Neural crest cell (in vitro differentiated cells): ENCODE measurements around the gene HSH2D. TPM values are rescaled to one million over a fixed set of nuclear protein-coding genes. Genes with fewer than 3 reads are reported as not detected.
"Not testable (repeated sequence)": the region's sequence is repeated elsewhere in the genome, so short reads cannot be mapped to it uniquely, and the experiment has no call there.

Experiments used
- DNase-seq: peaks from one replicate; pipeline ENCODE4 v3.0.0; 2021; ENCODE audit warnings: low read depth, mixed read lengths, low spot score
- H3K27ac Mint-ChIP-seq: one replicate; pipeline ENCODE4 v1.8.0; 2021; ENCODE audit warnings: mild to moderate bottlenecking, mixed read lengths; ENCODE audit not compliant: unreplicated experiment
- H3K27me3 Mint-ChIP-seq: 2 replicates; pipeline ENCODE4 v1.8.0; 2021; ENCODE audit warnings: low read depth, mild to moderate bottlenecking, mixed read lengths
- H3K36me3 Mint-ChIP-seq: 2 replicates; pipeline ENCODE4 v1.8.0; 2021; ENCODE audit warnings: low read depth, mild to moderate bottlenecking, mixed read lengths
- H3K4me1 Mint-ChIP-seq: 2 replicates; pipeline ENCODE4 v1.8.0; 2021; ENCODE audit warnings: mixed read lengths
- H3K4me3 Mint-ChIP-seq: one replicate; pipeline ENCODE4 v1.8.0; 2021; ENCODE audit warnings: mild to moderate bottlenecking, mixed read lengths
- H3K9me3 Mint-ChIP-seq: 2 replicates; pipeline ENCODE4 v1.8.0; 2021; ENCODE audit warnings: mixed read lengths
- total RNA-seq: library from RNA; stranded (reverse); gene quantifications from 2 replicates; pipeline ENCODE4 v1.2.1, GENCODE V29; 2021
- TF ChIP-seq, protein P1 (sequence below): fragments of 200-600 bp; sonication (generic); conservative IDR thresholded peaks from 2 replicates; pipeline ENCODE4 v1.5.0; 2021; ENCODE audit warnings: antibody characterized with exemption, mild to moderate bottlenecking

Gene HSH2D
- total RNA-seq, 1 donor from 2014 or later, result not detected

DNA sequence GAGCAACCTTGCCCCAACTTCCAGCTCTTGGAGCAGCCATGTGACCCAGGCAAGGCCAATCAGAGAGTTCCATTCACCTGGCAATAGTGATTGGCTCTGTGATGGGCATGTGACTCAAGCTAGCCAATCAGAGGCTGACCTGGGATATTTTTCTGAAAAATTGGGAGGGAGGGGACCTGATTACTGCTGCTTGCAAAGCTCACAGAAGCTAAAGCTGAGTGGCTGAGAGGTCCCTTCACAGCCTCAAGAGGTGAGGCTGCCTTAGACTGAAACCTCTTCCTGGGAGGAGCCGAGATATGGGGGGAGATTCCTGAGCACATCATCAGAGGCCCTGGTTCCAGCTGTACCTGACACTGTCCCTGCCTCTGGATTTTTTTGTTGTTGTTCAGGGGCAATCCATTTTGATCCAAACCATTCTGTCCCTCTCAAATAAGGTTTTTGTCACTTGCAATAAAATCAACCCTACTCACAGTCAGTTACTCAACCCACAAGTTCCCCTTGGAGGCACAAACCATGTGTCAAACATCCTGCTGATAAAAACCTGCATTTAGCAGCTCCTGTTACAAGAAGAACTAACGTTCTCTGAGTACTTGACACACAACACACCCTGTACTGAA is 25.1 kb downstream of the HSH2D start:
- TF ChIP-seq, protein P1, sequence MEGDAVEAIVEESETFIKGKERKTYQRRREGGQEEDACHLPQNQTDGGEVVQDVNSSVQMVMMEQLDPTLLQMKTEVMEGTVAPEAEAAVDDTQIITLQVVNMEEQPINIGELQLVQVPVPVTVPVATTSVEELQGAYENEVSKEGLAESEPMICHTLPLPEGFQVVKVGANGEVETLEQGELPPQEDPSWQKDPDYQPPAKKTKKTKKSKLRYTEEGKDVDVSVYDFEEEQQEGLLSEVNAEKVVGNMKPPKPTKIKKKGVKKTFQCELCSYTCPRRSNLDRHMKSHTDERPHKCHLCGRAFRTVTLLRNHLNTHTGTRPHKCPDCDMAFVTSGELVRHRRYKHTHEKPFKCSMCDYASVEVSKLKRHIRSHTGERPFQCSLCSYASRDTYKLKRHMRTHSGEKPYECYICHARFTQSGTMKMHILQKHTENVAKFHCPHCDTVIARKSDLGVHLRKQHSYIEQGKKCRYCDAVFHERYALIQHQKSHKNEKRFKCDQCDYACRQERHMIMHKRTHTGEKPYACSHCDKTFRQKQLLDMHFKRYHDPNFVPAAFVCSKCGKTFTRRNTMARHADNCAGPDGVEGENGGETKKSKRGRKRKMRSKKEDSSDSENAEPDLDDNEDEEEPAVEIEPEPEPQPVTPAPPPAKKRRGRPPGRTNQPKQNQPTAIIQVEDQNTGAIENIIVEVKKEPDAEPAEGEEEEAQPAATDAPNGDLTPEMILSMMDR, result no peak
- Mint-ChIP-seq H3K9me3 (no peaks in the 10 kb centered on the region), H3K36me3 (no peaks in the 10 kb centered on the region), H3K4me3 (no peak overlapping the region), H3K4me1 (no peaks in the 10 kb centered on the region), H3K27me3 (no peaks in the 10 kb centered on the region), H3K27ac (no peak overlapping the region)
- no peak for DNase-seq

DNA sequence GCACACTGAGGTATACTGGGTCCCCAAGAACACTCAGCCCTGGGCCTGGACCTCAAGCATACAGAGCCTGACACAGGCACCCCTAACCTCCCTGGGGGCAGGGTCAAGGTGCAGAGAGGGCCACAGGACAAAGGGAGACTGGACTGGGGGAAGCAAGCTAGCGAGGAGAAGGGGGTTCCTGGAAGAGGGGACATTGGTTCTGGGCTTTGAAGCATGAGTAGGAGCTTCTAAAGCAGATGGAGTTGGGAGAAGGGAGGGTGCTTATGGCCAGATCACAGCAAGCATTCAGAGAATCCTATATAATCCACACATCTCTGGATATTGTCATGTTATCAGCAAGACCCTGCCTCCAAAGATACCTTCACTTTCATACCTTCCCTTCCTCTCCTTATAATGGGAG is 26.6 kb downstream of the HSH2D start:
- H3K27ac Mint-ChIP-seq, result no peak overlapping the region
- H3K4me1 Mint-ChIP-seq, result no peaks in the 10 kb centered on the region
- TF ChIP-seq, protein P1, result no peak
- DNase-seq, result no peak
- H3K36me3 Mint-ChIP-seq, result no peaks in the 10 kb centered on the region
- no peaks in the 10 kb centered on the region for H3K27me3 Mint-ChIP-seq
- H3K4me3 Mint-ChIP-seq, result no peak overlapping the region
- no peaks in the 10 kb centered on the region for H3K9me3 Mint-ChIP-seq

DNA sequence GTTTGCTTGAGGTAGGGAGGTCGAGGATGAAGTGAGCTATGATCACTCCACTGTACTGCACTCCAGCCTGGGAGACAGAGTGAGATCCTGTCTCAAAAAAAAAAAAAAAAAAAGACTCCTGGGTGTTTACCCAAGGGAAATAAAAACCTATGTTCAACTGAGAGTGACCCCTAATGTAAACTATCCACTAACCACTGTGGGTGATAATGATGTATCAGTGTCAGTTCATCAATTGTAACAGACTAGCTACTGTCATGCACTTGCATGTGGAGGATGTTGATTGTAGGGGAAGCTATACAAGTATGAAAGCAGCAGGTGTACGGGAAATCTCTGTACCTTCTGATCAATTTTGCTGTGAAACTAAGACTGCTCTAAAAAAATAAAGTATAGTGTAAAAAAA is 32.5 kb downstream of the HSH2D start:
- TF ChIP-seq, protein P1, result no peak
- H3K4me3 Mint-ChIP-seq, result no peak overlapping the region
- DNase-seq, result no peak
- H3K27ac Mint-ChIP-seq, result no peak overlapping the region
- H3K9me3 Mint-ChIP-seq, result no peaks in the 10 kb centered on the region
- H3K27me3 Mint-ChIP-seq, result peaks cover 20% of the 10 kb centered on the region
- no peaks in the 10 kb centered on the region for H3K4me1 Mint-ChIP-seq
- no peaks in the 10 kb centered on the region for H3K36me3 Mint-ChIP-seq

DNA sequence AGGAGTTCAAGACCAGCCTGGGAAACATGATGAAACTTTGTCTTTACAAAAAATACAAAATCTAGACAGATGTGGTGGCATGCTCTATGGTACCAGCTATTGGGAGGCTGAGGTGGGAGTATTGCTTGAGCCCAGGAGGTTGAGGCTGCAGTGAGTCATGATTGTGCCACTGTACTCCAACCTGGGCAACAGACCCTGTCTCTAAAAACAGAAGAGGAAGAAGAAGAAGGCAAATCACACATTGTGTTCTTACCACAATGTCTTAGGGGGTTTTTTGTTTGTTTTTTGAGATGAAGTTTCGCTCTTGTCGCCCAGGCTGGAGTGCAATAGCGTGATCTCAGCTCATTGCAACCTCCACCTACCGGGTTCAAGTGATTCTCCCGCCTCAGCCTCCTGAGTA is 35.4 kb downstream of the HSH2D start:
- H3K36me3 Mint-ChIP-seq, H3K4me3 Mint-ChIP-seq, H3K4me1 Mint-ChIP-seq, DNase-seq, H3K27ac Mint-ChIP-seq, H3K9me3 Mint-ChIP-seq: not testable (repeated sequence)
- H3K27me3 Mint-ChIP-seq, result peaks cover 32% of the 10 kb centered on the region

DNA sequence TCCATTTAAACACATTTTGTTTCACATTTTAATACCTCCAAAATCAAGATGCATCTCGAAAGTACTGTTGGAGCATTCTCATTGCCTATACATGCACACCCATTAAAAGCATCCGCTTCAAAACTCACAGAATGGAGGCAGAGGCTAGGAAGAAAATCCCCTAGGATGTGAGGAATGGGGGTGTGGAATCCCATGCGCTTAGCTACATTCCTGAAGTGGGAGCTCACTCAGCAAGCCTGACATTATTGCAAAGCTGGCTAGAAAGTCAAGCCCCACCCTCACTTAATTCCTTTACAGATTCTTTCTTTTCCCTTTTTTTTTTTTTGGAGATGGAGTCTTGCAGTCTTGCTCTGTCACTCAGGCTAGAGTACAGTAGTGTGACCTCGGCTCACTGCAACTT is 37.1 kb downstream of the HSH2D start:
- Mint-ChIP-seq H3K9me3 (no peaks in the 10 kb centered on the region), H3K36me3 (peaks cover 3% of the 10 kb centered on the region), H3K27me3 (peaks cover 35% of the 10 kb centered on the region), H3K27ac (no peak overlapping the region), H3K4me1 (peaks cover 14% of the 10 kb centered on the region), H3K4me3 (no peak overlapping the region)
- TF ChIP-seq, protein P1, result no peak
- DNase-seq, result no peak

DNA sequence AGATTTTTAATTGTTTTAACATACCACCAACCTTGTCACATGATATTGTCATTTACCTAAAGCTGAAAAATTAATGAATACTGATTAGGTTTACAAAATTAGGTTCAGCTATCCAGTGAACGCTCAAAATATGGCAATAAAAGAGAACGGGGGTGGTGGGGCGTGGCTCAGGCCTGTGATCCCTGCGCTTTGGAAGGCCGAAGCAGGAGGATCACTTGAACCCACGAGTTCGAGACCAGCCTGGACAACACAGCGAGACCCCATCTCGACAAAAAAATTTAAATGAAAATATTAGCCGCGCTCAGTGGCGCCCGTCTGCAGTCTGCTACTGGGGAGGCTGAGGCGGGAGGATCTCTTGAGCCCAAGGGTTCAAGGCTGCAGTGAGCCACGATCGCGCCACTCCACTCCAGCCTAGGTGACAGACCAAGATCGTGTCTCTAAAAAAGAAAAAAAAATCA is 41.2 kb downstream of the HSH2D start:
- H3K27me3 Mint-ChIP-seq, result peaks cover 24% of the 10 kb centered on the region
- H3K9me3 Mint-ChIP-seq, result no peaks in the 10 kb centered on the region
- H3K36me3 Mint-ChIP-seq, result peaks cover 7% of the 10 kb centered on the region
- TF ChIP-seq, protein P1, result no peak
- peaks cover 26% of the 10 kb centered on the region for H3K4me1 Mint-ChIP-seq
- DNase-seq, result no peak
- peak overlapping the region; percentile 95 for H3K27ac Mint-ChIP-seq
- H3K4me3 Mint-ChIP-seq, result peak overlapping the region; percentile 100
